ENCODE results near the gene TIMM23. TPM values are rescaled to one million over a fixed set of nuclear protein-coding genes. Genes with fewer than 3 reads are reported as not detected.
A peak's percentile ranks its signal among the peaks of the same experiment; 100 is the strongest.
"Not testable (repeated sequence)": the region's sequence is repeated elsewhere in the genome, so short reads cannot be mapped to it uniquely, and the experiment has no call there.

Gene TIMM23
- total and polyA plus RNA-seq, 2 donors (not counting 3 experiments of a cell fraction or from before 2014, with no cell fraction given): 78.1 to 94.6 TPM

DNA sequence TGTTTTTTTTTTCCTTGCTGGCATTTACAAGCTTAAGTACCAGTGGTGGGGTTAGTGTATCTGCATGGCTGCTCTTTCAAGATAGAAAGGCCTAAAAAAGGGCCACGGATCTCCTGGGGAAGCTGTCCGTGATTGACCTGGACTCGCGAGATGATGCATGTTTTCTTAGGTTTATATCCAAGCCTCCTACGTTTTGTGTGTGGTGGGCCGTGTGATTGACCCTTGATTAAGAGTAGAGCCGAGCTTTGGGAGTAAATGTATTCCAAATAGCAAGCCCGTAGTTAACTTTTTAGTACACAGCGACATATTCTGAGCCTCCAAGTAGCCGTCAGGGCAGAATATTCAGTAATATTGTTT, 502 bp downstream of the TIMM23 start:
- CTCF ChIA-PET: interaction anchor here (1.4 kb wide), 1 partner anchor 63 kb away, joined by 3 read pairs; no protein-coding TSS in a partner anchor
- H3K9me3 ChIP-seq (replicated peaks; ENCODE audit: control insufficient read depth, insufficient read depth, low read length); FAIRE-seq; H3K4me1 ChIP-seq (ENCODE audit: control insufficient read depth, extremely low read depth, insufficient read depth, low read length); H4K20me1 ChIP-seq (replicated peaks; ENCODE audit: control insufficient read depth, extremely low read depth, insufficient read depth, low read length); H3K36me3 ChIP-seq (ENCODE audit: control insufficient read depth in 2 of 2, extremely low read depth in 1 of 2, insufficient read depth in 2 of 2, low read length in 2 of 2); POLR2A ChIA-PET; H3K9me1 ChIP-seq (replicated peaks; ENCODE audit: control insufficient read depth, extremely low read depth, insufficient read depth, low read length); H3K27me3 ChIP-seq (ENCODE audit: control insufficient read depth in 2 of 2, insufficient read depth in 2 of 2, low read length in 2 of 2); dilution Hi-C loops (cut with MboI; ENCODE audit: extremely low pct_ligation_motif_present, low sequenced_read_pairs): not testable (repeated sequence)
- Histone ChIP-seq H3K27ac (ENCODE audit: insufficient read depth, low read depth, low read length) (peak overlapping the region; percentile 73), H2AFZ (ENCODE audit: low read depth, low read length) (peak overlapping the region; percentile 87), H3K79me2 (ENCODE audit: control insufficient read depth, insufficient read depth, low read length) (peaks cover 62% of the 10 kb centered on the region), H3K9ac (replicated peaks; ENCODE audit: extremely low read depth, insufficient read depth, low read length) (peak overlapping the region; percentile 82), H3K4me2 (ENCODE audit: insufficient read depth, low read length) (peak overlapping the region; percentile 87), H3K4me3 (replicated peaks in 1 of 3; ENCODE audit: insufficient read depth in 1 of 3, low read depth in 1 of 3, low read length in 3 of 3) (peak overlapping the region; percentile 70 to 94 (median 92))
- BruUV-seq (replicated peaks): TSS peak; percentile 64
- intact Hi-C loops (cut with micrococcal nuclease): loop anchor here (5.0 kb wide), 1 partner anchor 50 kb away; no protein-coding TSS in a partner anchor
- DNase-seq (ENCODE audit: low read depth, low spot score): peak; percentile 52

DNA sequence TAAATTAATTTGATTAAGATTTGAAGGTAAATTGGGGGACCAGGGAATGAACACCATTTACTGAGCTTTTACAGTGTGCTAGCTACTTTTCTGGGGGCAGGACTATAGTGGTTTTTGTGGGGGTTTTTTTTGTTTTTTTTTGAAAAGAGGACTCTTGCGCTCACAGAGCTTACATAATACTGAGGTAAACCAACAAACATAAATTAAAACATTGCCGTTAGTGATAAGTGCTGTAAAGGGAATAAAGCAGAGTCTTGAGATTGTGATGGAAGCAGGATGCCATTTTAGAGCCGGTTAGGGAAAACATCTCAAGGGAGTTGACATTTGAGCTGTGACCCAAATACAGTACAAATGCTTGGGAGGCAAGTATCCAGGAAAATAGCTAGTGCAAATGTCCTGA, 1.8 kb downstream of the TIMM23 start:
- POLR2A ChIA-PET; H3K27ac ChIP-seq (ENCODE audit: insufficient read depth, low read depth, low read length); dilution Hi-C loops (cut with MboI; ENCODE audit: extremely low pct_ligation_motif_present, low sequenced_read_pairs); H3K9me1 ChIP-seq (replicated peaks; ENCODE audit: control insufficient read depth, extremely low read depth, insufficient read depth, low read length); H3K4me2 ChIP-seq (ENCODE audit: insufficient read depth, low read length); CTCF ChIA-PET; FAIRE-seq; H3K4me1 ChIP-seq (ENCODE audit: control insufficient read depth, extremely low read depth, insufficient read depth, low read length); H3K9ac ChIP-seq (replicated peaks; ENCODE audit: extremely low read depth, insufficient read depth, low read length); H3K9me3 ChIP-seq (replicated peaks; ENCODE audit: control insufficient read depth, insufficient read depth, low read length); DNase-seq (ENCODE audit: low read depth, low spot score); H3K36me3 ChIP-seq (ENCODE audit: control insufficient read depth in 2 of 2, extremely low read depth in 1 of 2, insufficient read depth in 2 of 2, low read length in 2 of 2); H4K20me1 ChIP-seq (replicated peaks; ENCODE audit: control insufficient read depth, extremely low read depth, insufficient read depth, low read length); H2AFZ ChIP-seq (ENCODE audit: low read depth, low read length); H3K4me3 ChIP-seq (replicated peaks in 1 of 3; ENCODE audit: insufficient read depth in 1 of 3, low read depth in 1 of 3, low read length in 3 of 3); H3K27me3 ChIP-seq (ENCODE audit: control insufficient read depth in 2 of 2, insufficient read depth in 2 of 2, low read length in 2 of 2); BruUV-seq (replicated peaks): not testable (repeated sequence)
- intact Hi-C loops (cut with micrococcal nuclease): loop anchor here (5.0 kb wide), 1 partner anchor 48 kb away; no protein-coding TSS in a partner anchor
- peaks cover 55% of the 10 kb centered on the region for H3K79me2 ChIP-seq (ENCODE audit: control insufficient read depth, insufficient read depth, low read length)

GRCh38 chr10:45978554-45978953, 6.3 kb downstream of the TIMM23 start:
- H2AFZ ChIP-seq (ENCODE audit: low read depth, low read length); H3K9ac ChIP-seq (replicated peaks; ENCODE audit: extremely low read depth, insufficient read depth, low read length); H3K4me1 ChIP-seq (ENCODE audit: control insufficient read depth, extremely low read depth, insufficient read depth, low read length); H3K27ac ChIP-seq (ENCODE audit: insufficient read depth, low read depth, low read length); H3K36me3 ChIP-seq (ENCODE audit: control insufficient read depth in 2 of 2, extremely low read depth in 1 of 2, insufficient read depth in 2 of 2, low read length in 2 of 2); dilution Hi-C loops (cut with MboI; ENCODE audit: extremely low pct_ligation_motif_present, low sequenced_read_pairs); BruUV-seq (replicated peaks); intact Hi-C loops (cut with micrococcal nuclease); H3K4me2 ChIP-seq (ENCODE audit: insufficient read depth, low read length); H4K20me1 ChIP-seq (replicated peaks; ENCODE audit: control insufficient read depth, extremely low read depth, insufficient read depth, low read length); FAIRE-seq; CTCF ChIA-PET; POLR2A ChIA-PET; H3K4me3 ChIP-seq (replicated peaks in 1 of 3; ENCODE audit: insufficient read depth in 1 of 3, low read depth in 1 of 3, low read length in 3 of 3); DNase-seq (ENCODE audit: low read depth, low spot score); H3K9me3 ChIP-seq (replicated peaks; ENCODE audit: control insufficient read depth, insufficient read depth, low read length); H3K27me3 ChIP-seq (ENCODE audit: control insufficient read depth in 2 of 2, insufficient read depth in 2 of 2, low read length in 2 of 2); H3K9me1 ChIP-seq (replicated peaks; ENCODE audit: control insufficient read depth, extremely low read depth, insufficient read depth, low read length): not testable (repeated sequence)
- peaks cover 27% of the 10 kb centered on the region for H3K79me2 ChIP-seq (ENCODE audit: control insufficient read depth, insufficient read depth, low read length)

- intact Hi-C loops (cut with micrococcal nuclease): loop anchor here (5.0 kb wide), 1 partner anchor 246 kb away; no protein-coding TSS in a partner anchor
- POLR2A ChIA-PET; BruUV-seq (replicated peaks); H3K27ac ChIP-seq (ENCODE audit: insufficient read depth, low read depth, low read length); H4K20me1 ChIP-seq (replicated peaks; ENCODE audit: control insufficient read depth, extremely low read depth, insufficient read depth, low read length); H3K27me3 ChIP-seq (ENCODE audit: control insufficient read depth in 2 of 2, insufficient read depth in 2 of 2, low read length in 2 of 2); H3K9me3 ChIP-seq (replicated peaks; ENCODE audit: control insufficient read depth, insufficient read depth, low read length); dilution Hi-C loops (cut with MboI; ENCODE audit: extremely low pct_ligation_motif_present, low sequenced_read_pairs); H3K4me3 ChIP-seq (replicated peaks in 1 of 3; ENCODE audit: insufficient read depth in 1 of 3, low read depth in 1 of 3, low read length in 3 of 3); CTCF ChIA-PET; FAIRE-seq; H3K9me1 ChIP-seq (replicated peaks; ENCODE audit: control insufficient read depth, extremely low read depth, insufficient read depth, low read length); H3K9ac ChIP-seq (replicated peaks; ENCODE audit: extremely low read depth, insufficient read depth, low read length); DNase-seq (ENCODE audit: low read depth, low spot score); H2AFZ ChIP-seq (ENCODE audit: low read depth, low read length); H3K4me2 ChIP-seq (ENCODE audit: insufficient read depth, low read length); H3K36me3 ChIP-seq (ENCODE audit: control insufficient read depth in 2 of 2, extremely low read depth in 1 of 2, insufficient read depth in 2 of 2, low read length in 2 of 2); H3K4me1 ChIP-seq (ENCODE audit: control insufficient read depth, extremely low read depth, insufficient read depth, low read length): not testable (repeated sequence)
- H3K79me2 ChIP-seq (ENCODE audit: control insufficient read depth, insufficient read depth, low read length): peaks cover 18% of the 10 kb centered on the region
Measured at GRCh38 chr10:45981367-45981766, 9.1 kb downstream of the TIMM23 start.

Measured in endothelial cell of umbilical vein (primary cell).